H1 (cell line): Measurements from ENCODE around the gene PRSS8. TPM values are rescaled to one million over a fixed set of nuclear protein-coding genes. Genes with fewer than 3 reads are reported as not detected.

ENCODE experiments used
- BACH1 ChIP-seq: IDR thresholded peaks from 2 replicates; pipeline ENCODE4 v1.6.1; 2012; ENCODE audit warnings: low read length, improper control_type of control experiment
- CHD7 ChIP-seq: fragments of 300-600 bp; sonication (generic); IDR thresholded peaks from 2 replicates; pipeline ENCODE4 v1.7.1; 2012; ENCODE audit warnings: low read length, moderate library complexity, mild to moderate bottlenecking, inconsistent platforms; ENCODE audit not compliant: insufficient replicate concordance
- EP300 ChIP-seq, 2 experiments: IDR thresholded peaks; 1 replicate in 1 of 2; 2 replicates in 1 of 2; pipeline ENCODE4 v1.6.1; 2011 to 2012; ENCODE audit warnings: low read depth in 2 of 2, low read length in 2 of 2, mild to moderate bottlenecking in 2 of 2, borderline replicate concordance in 1 of 2, inconsistent platforms in 1 of 2, moderate library complexity in 1 of 2
- JUN ChIP-seq: IDR thresholded peaks from 2 replicates; pipeline ENCODE4 v1.6.1; 2011; ENCODE audit warnings: low read depth, mild to moderate bottlenecking, improper control_type of control experiment, low read length
- MAFK ChIP-seq: IDR thresholded peaks from 2 replicates; pipeline ENCODE4 v1.6.1; 2012; ENCODE audit warnings: low read depth, mild to moderate bottlenecking, improper control_type of control experiment, low read length
- PHF8 ChIP-seq: fragments of 200-600 bp; sonication (generic); conservative IDR thresholded peaks from 2 replicates; pipeline ENCODE4 v1.7.1; 2012; ENCODE audit warnings: low read depth, mild to moderate bottlenecking, inconsistent platforms, low read length, moderate library complexity
- RNF2 ChIP-seq: fragments of 200-900, 300-1000 bp; sonication (generic); IDR thresholded peaks from 2 replicates; pipeline ENCODE4 v1.7.1; 2016; ENCODE audit warnings: borderline replicate concordance, low read depth, mild to moderate bottlenecking, antibody characterized with exemption, low read length; ENCODE audit not compliant: poor library complexity, severe bottlenecking; ENCODE audit errors: missing control alignments
- TCF12 ChIP-seq: IDR thresholded peaks from 2 replicates; pipeline ENCODE4 v1.6.1; 2011; ENCODE audit warnings: low read depth, mild to moderate bottlenecking, low read length
- TEAD4 ChIP-seq: IDR thresholded peaks from 2 replicates; pipeline ENCODE4 v1.6.1; 2012; ENCODE audit warnings: low read depth, low read length, inconsistent platforms, mixed read lengths
- polyA plus RNA-seq, 7 experiments: library from polyadenylated mRNA; depleted of rRNA in 3 of 7; stranded (reverse) in 5 of 7; unstranded in 2 of 7; fragments of >200 nt in 5 of 7; fragments of 200-250 nt in 2 of 7; gene quantifications; 1 replicate in 5 of 7; 2 replicates in 1 of 7; 4 replicates in 1 of 7; pipeline versions ENCODE4 v1.2.1 to v1.2.3, GENCODE V29; 2011 to 2013; ENCODE audit warnings: missing spikeins in 2 of 7, mixed read lengths in 2 of 7
- total RNA-seq: library from RNA; stranded (reverse); fragmentation: NEBNext Ultra II Directional; extraction: Animal tissue kit (Norgen Biotek cat#: 25700); gene quantifications from 2 replicates; pipeline ENCODE4 v1.2.1, GENCODE V29; 2021

The PRSS8 gene
- total and polyA plus RNA-seq, 2 of the 8 experiments (the other 6 are each of a cell fraction or from before 2014, with no cell fraction given), result 87.7 to 273 TPM

GRCh38 chr16:31113121-31114120, 22.1 kb downstream of the PRSS8 start (continued):
- TF ChIP-seq CHD7 (no peak), BACH1 (no peak), MAFK (no peak), TCF12 (no peak), TEAD4 (no peak), PHF8 (no peak), RNF2 (no peak), EP300 (IDR thresholded peaks at IDR 0.05; ENCODE audit: borderline replicate concordance in 1 of 2, low read depth in 2 of 2, low read length in 2 of 2) (no peak), JUN (no peak)
